Measurements from ENCODE around the gene NOTCH3.

GRCh38 chr19:15170345-15170744, 30.4 kb downstream of the NOTCH3 start:
- TF ChIP-seq, protein P1, sequence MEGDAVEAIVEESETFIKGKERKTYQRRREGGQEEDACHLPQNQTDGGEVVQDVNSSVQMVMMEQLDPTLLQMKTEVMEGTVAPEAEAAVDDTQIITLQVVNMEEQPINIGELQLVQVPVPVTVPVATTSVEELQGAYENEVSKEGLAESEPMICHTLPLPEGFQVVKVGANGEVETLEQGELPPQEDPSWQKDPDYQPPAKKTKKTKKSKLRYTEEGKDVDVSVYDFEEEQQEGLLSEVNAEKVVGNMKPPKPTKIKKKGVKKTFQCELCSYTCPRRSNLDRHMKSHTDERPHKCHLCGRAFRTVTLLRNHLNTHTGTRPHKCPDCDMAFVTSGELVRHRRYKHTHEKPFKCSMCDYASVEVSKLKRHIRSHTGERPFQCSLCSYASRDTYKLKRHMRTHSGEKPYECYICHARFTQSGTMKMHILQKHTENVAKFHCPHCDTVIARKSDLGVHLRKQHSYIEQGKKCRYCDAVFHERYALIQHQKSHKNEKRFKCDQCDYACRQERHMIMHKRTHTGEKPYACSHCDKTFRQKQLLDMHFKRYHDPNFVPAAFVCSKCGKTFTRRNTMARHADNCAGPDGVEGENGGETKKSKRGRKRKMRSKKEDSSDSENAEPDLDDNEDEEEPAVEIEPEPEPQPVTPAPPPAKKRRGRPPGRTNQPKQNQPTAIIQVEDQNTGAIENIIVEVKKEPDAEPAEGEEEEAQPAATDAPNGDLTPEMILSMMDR (IDR thresholded peaks at IDR 0.05), result no peak
- no peak for TF ChIP-seq POLR2A (IDR thresholded peaks at IDR 0.05)

Measured in ovary (tissue), 3 donors.